HG03097 (cell line): ENCODE measurements around the gene ATP6V0A4.
"Not testable (repeated sequence)": the region's sequence is repeated elsewhere in the genome, so short reads cannot be mapped to it uniquely, and the experiment has no call there.

Experiments used
- ATAC-seq: cut with Tn5 transposase; IDR thresholded peaks from one replicate; pipeline ENCODE4 v1.9.1; 2021; ENCODE audit not compliant: unreplicated experiment, low FRiP score

Gene ATP6V0A4

DNA sequence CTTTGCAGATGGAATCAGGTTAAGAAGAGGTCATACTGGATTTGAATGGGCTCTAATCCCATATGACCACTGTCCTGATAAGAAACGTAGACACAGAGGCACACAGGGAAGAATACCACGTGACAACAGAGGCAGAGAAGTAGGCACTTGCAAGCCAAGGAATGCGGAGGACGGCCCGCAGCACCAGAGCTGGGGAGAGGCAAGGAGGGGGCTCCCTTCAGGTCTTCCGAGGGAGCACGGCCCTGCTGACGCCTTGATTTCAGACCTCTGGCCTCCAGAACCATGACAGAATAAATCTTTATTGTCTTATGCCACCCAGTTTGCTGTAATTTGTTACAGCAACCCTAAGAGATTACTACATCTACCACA is 44.9 kb downstream of the ATP6V0A4 start:
- ATAC-seq = no peak

DNA sequence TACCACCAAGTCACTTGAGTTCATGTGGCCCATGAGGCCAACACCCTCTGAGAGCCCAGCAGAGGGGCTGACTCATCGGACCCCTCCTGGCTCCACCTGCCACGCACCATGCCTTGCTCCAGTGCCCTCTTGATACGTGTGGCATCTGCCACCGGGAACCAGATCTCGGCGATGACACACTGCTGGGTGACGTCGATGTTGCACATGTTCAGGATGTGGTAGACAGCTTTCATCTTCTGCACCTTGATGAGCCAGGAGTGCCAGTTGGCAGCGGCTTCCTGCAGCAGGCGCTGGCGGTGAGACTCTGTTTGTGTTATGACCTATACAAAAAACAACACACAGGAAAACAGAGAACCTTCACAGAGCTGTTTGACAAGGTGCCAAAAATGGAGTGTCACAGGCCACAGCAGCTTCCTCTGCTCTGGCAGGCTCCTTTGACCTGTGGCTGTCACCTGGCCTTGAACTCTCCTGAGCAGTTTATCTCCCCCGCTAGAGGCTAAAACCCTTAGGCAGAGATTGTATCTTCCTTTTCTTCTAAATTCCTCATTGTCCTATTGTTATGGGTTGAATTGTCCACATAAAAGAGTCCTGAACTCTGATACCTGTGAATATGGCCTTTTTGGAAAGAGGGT is 45.4 kb downstream of the ATP6V0A4 start:
- peak; percentile 85 for ATAC-seq

DNA sequence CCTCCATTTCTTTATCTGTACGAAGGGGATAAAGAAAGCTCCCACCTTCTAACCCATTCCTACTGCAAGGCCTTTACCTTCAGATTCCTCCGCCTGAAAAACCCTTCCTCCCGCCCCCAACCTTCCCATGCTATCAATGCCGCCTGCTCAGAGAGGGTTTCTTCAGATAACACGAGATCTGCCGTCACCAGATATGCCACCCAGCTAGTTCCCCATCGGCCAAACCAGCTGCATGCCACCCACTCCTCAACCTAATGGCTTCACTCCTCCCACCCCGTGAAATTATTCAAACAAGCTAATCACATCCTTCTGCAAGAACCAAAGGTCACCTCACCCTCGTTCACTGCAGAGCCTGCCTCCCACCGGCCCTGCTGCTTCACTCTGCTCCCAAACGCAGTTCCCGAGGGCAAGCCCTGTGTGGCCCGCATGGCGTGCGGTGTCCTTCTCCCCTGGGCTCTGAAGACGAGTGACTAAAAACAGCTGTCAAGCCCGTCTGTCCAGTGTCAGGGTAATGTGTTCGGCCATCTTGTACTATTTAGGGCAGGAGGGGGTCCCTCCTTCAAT is 47.0 kb downstream of the ATP6V0A4 start:
- no peak for ATAC-seq

DNA sequence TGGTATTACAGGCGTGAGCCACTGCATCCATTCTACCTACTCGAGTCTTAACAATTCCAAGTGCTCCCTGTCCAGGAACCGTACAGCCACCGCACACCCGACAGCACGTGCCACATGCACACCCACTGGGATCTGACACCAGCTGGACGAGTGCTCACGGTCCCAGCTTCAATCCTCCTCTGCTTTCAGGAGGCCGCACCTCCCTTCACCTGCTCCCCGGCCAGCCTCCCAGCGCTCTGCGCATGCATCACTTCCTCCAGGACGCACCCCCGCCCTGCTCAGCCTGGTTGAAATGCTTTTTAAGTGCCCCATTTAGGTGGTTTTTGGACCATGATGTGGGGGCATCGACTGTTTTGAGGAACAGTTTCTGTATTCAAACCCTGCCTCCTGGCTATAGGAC is 47.5 kb downstream of the ATP6V0A4 start:
- no peak for ATAC-seq

DNA sequence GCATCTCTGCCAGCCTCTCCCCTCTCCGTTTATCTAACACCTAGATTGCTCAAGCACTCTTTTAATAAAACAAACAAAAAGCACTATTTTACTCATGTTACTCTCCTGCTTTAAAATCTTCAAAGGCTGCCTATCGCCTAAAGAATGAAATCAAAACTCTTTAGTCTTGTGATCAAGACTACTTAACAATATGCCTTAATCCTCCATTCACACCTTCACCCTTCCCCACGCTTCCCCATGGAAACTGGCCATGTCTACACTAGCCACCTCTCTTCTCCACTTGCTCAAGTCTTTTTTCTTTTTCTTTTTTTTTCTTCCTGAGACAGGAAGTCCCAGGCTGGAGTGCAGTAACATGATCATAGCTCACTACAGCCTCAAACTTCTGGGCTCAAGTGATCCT is 48.0 kb downstream of the ATP6V0A4 start:
- ATAC-seq = no peak

DNA sequence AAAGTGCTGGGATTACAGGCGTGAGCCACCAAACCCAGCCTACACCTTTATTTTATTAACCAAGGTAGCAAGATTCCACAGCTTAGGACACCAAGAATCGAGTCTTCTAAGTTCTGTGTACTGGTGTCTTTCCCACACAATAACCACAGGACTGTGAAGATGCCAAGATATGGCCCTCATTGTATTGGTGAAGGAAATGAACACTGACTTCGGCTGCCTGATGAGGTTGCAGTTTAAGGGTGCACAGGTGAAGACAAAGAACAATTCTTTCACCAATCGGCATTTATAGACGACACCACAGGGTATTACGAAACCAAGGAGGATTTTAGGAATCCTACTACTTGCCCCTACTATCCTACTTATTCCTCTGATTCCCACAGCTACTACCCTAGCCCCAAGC is 49.3 kb downstream of the ATP6V0A4 start:
- ATAC-seq = no peak

DNA sequence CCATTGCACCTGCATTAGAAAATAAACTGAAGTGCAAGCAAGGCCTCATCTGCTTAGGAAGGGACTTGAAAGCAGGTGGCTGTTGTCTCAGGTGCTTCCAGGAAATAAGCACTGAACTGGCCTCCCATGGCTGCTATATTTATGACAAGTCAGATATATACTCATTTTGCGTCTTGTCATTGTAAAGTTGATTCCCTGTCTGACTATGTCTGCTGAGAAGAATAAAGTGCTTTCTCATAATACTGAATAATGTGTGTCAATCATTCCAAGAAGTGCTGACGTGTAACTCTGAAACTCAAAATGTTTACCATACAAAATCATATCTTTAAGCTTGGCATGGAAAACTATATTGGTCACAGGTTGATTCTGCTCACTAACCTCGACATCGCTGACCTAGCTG is 51.9 kb downstream of the ATP6V0A4 start:
- no peak for ATAC-seq

DNA sequence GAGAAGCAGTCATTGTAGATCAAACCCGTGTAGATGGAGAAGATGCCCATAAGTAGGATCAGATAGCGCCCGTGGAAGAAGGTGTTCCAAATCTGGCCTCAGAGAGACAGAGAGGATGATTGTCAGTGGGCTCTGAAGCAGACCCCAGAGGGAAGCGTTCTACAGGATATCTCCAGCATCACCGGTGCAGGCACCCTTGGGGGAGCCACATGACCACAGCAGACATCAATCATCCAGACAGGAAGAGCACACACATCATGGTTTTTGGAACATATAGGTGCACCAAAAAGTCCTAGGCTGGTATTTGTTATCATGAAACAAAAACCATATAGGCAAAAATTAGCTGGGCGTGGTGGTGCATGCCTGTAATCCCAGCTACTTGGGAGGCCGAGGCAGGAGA is 52.8 kb downstream of the ATP6V0A4 start:
- ATAC-seq = no peak

DNA sequence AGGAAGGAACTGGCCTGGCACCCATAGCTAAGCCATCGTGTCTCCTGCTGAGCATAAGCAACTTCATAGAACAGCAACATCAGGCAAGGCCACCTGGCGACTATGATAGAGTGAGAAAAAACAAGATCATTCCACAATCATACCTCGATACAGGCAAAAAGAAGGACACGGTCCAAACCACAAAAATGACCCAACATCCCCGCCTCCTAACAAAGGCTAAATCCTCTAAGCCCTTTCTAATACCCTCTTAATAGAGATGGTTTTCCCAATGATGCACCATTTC is 56.6 kb downstream of the ATP6V0A4 start:
- no peak for ATAC-seq

DNA sequence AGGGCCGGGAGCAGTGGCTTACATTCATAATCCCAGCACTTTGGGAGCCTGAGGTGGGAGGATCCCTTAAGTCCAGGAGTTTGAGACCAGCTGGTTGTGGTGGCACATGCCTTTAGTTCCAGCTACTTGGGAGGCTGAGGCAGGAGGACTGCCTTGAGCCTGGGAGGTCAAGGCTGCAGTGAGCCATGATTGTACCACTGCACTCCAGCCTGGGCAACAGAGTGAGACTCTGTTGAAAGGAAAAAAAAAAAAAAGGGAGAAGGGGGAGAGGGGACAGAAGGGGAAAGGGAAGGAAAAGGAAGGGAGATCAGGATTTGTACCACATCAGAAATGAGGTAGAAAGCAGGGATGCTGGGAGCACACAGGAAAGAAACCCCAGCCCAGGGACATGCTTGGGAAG is 58.1 kb downstream of the ATP6V0A4 start:
- ATAC-seq = no peak

DNA sequence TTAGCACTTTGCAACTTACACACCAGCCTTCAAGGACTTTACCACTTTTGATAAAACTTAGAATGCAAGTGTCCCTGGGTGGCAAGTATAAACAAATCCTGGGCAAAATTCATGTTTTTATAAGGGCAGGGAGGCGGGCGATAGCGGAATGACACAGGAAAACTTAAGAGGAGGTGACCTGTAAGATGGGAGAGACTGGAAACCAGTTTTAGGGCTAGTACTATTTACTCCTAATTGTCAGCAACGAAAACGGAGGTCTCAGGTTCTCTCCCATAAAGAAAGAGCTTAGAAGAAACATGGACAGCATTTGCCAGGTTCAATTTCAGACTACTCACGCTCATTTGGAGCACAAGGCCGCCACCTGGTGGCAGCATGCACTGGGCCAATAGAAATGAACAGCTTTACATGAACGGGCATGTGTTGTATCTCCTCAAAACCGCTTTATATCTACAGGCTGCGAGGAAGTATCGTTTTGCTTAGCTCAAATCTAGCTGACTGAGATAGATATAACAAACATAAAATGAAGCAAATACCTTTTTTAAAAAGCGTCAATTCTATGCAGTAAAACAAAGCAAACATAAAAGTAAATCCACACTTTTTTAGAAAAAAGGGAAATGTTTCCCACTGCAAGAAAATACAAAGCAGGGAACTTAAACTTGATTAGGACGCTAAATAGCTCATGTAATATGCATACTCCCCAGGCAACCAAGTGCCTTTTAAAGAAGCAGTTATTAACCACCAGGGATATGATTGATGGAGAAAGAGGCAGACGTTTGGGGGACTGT is 59.3 kb downstream of the ATP6V0A4 start:
- ATAC-seq = no peak

DNA sequence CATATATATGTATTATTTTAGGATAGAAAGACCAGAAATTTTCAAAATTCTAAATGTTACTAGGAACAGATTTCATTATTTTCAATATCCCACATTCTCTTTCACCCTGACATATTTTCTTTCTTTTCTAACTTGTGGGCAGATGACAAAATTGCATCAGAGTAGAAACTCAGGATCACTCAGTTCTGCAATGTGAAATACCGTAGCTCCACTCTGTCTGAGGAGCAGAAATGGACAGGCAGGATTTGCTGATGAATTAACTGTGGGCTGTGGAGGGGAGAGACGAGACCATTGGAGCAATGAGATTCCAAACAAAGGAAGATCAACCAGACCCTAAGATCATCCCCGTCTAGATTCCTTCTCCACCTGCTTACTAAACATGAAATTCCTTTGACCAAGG is 59.9 kb downstream of the ATP6V0A4 start:
- ATAC-seq = no peak

DNA sequence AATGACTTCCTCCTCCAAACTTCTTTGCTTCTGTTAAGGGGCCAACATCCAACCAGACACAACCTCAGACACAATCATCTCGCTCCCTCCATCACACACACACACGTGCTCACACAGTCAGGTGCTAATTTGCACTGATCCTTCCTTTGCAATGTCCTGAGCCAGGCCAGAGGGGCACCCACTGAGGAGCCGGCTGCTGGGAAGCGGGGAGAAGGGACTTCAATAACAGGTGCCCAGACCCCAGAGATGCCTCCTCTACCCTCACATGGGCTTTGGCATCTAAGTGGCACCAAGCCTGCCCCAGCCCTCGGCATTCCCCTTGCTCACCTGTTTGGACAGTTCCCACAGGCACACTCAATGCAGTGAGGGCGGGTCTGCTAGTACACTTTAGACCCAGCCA is 62.6 kb downstream of the ATP6V0A4 start:
- ATAC-seq = no peak

DNA sequence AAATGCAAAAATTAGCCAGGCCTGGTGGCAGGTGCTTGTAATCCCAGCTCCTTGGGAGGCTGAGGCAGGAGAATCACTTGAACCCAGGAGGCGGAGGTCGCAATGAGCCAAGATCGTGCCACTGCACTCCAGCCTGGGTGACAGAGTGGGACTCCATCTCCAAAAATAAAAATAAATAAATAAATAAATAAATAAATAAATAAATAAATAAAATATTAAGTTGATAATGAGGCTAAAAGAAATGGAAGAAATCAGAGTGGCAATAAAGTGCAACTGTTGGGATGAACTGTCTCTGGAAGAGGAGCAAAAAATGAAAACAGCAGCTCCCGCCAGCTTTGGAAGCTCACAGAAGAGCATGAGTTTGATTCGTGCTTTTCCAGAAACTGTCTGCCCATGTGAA is 66.3 kb downstream of the ATP6V0A4 start:
- not testable (repeated sequence) for ATAC-seq

DNA sequence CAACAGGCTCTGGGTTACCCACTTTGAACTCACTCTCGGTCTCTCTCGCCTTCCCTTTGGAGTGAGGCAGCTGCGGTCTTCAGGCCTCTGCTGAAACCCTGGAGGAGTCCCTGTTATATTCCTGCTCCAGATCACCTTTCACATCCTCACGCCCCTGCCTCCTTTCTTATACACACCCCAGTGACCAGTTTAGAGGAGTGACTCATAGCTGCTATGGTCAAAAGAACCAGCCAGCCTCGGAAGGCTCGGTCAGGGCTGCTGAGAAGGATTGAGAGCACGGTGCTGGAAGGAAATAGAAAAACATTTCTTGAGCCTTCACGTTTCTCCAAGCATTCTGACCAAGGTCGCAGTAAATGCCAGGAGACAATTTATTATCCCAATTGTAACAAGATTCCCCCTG is 68.6 kb downstream of the ATP6V0A4 start:
- ATAC-seq = no peak

DNA sequence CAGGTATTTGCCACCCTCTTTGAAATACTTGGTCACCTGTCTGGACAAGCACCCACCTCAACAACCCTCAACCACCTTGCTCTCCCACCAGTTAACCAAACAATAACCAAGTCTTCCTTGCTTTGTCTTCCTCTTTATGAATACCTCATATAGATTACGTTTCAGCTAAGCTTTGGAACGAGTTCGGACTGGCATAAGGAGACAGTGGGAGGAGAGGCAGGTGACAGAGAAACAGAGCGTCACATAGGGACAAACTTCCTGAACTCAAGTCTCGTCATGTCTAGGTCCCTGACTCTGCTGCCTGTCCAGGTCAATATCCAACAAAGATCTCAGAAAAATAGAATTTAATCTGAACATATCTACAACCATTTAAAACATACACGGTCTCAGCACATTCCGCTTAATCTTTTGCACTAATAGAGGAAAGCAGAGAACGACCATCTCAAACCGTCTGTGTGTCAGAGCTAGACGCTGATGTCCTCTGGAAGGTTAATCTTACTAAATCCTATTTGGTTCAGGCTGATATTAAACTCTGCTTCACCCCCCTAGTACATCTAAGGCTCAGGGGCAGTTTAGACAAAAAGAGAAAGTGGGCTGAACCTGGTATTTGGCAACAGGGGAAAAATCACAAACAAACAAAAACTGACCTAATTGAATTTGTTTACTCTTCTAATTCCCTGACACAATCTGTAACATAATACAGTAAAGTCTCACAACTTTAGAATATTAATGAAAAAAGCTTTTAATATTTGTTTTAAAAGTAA is 70.5 kb downstream of the ATP6V0A4 start:
- no peak for ATAC-seq

DNA sequence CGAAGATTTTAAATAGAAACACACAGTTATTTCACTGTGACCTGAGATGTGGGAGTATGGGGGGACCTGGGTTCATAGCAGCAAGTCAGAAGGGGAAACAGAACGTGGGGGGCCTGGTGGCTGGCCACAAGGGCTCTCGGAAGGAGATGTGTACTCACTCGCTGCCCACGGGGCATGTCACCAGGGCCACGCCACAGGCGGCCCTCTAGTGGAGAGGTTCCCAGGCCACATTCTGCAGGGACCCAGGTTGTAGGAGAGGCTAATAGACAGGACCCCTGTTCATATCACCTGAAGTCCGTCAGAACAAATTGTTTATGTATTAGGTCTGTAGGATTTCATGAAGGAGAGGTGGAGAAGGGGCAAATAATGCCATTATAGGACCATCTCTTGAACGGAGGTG is 71.7 kb downstream of the ATP6V0A4 start:
- ATAC-seq = no peak

DNA sequence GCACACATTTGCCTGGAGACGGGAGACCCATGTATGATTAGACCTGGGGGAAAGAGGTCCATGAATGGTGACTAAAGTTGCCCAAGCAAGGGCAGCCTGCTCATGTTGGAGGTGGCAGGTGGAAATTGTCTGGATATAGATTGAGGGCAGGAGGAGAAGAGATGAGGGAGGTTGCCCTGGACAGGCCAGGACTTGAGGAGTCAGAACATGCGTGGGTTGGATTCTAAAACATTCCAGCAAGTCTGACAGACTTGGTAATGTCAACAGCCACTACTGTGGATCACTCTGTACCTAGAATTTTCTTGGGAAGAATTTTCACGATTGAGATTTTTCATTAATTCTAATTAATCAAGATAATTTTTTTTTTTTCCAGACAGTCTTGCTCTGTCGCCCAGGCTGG is 77.7 kb downstream of the ATP6V0A4 start:
- ATAC-seq = no peak

DNA sequence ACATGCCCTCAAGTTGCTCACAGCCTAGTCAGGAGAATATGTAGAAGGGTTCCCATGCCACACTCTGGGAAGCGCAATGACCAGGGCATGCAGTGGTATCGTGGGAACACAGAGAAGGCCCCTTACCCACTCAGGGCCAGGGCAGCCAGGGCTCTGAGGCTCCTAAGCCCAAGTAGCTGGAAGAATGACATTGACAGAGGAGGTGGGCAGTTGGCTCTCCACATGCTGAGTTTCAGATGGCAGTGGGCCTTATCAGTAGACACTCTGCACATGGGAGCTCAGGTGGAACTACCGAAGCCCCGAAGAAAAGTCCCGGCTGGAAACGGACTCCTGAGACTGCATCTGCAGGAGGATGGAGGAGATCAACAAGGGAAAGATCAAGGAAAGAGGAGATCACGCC is 81.1 kb downstream of the ATP6V0A4 start:
- ATAC-seq = no peak

DNA sequence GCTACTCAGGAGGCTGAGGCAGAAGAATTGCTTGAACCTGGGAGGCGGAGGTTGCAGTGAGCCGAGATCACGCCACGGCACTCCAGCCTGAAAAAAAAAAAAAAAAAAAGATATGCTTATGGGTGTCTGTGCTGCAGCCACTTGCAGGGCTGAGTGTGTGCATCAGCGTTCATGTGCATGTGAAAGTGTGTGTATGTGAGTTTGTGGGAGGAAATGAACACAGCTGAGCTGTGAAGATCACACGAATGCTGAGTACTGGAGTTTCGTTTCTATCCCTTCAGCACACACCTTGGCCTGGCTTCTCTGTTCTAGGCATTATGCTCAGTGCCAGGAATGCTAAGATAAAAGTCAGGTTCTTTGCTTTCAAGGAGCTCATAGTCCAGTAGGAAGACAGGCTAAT is 84.8 kb downstream of the ATP6V0A4 start:
- no peak for ATAC-seq

DNA sequence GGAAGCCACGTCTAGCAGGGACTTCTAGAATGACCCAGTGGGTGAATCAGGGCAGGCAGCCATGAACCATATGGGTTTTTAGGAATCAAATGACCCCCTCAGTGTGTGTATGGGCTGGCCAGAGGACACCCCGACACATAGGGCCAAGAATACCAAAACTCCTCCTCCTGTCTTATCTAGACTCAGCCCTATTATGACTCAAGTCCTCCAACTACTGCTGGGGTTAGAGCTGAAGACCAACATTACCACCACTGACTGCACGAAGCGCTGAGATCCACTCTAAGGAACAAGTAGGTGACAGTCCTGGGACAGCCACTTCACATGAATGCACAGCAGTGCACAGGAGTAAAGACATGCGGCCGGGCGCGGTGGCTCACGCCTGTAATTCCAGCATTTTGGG is 85.3 kb downstream of the ATP6V0A4 start:
- ATAC-seq = no peak
